Measurements from ENCODE around the gene FER1L5.

DNA sequence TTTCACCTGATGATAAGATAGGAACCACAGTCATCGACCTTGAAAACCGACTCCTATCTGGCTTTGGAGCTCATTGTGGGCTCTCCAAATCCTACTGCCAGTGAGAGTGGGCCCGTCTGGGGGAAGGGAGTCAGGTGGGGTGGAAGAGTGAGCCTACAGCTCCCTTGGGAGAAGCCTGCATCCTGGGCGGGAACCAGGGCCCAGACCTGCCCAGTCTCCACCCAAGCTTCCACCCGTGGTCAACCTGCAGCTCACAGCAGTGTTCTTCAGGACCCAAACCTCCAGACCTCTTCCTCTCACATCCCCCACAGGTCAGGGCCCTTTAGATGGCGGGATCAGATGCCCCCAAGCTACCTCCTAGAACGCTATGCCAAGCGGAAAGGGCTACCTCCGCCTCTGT is 57.1 kb downstream of the FER1L5 start:
- TF ChIP-seq CTCF (IDR thresholded peaks at IDR 0.05) (no peak), EZH2 (IDR thresholded peaks at IDR 0.05; ENCODE audit: borderline replicate concordance, insufficient read depth, low read depth, low read length, poor library complexity, severe bottlenecking) (no peak)
